HepG2 (cell line): ENCODE results near the gene TRIM67. TPM values are rescaled to one million over a fixed set of nuclear protein-coding genes. Genes with fewer than 3 reads are reported as not detected.

Experiments used
- CENPBD1 ChIP-seq: sonication (generic); formaldehyde crosslinking; IDR thresholded peaks from 2 replicates; pipeline ENCODE4 v1.8.0; 2022; ENCODE audit warnings: missing genetic modification reagents, low read depth, mild to moderate bottlenecking, borderline replicate concordance
- EHMT2 ChIP-seq: fragments of 200-600 bp; sonication (generic); IDR thresholded peaks from 2 replicates; pipeline ENCODE4 v1.7.0; 2017; ENCODE audit warnings: antibody characterized with exemption, low read depth, low read length, borderline replicate concordance
- ERF ChIP-seq: IDR thresholded peaks from 2 replicates; pipeline ENCODE4 v1.6.1; 2018; ENCODE audit warnings: missing biosample characterization, missing genetic modification reagents
- HNRNPLL ChIP-seq: fragments of 200-400 bp; formaldehyde crosslinking; IDR thresholded peaks from 2 replicates; pipeline ENCODE4 v1.6.1; 2017; ENCODE audit warnings: mild to moderate bottlenecking, low read depth, low read length; ENCODE audit not compliant: poor library complexity, severe bottlenecking
- HOXA3 ChIP-seq: sonication (generic); formaldehyde crosslinking; IDR thresholded peaks from 2 replicates; pipeline ENCODE4 v1.5.0; 2020; ENCODE audit warnings: missing genetic modification reagents
- MED13 ChIP-seq: sonication (generic); formaldehyde crosslinking; IDR thresholded peaks from 2 replicates; pipeline ENCODE4 v1.5.0; 2020; ENCODE audit warnings: missing genetic modification reagents
- MEF2D ChIP-seq: sonication (generic); formaldehyde crosslinking; IDR thresholded peaks from 2 replicates; pipeline ENCODE4 v1.5.1; 2020; ENCODE audit warnings: mild to moderate bottlenecking, missing genetic modification reagents
- NCOA1 ChIP-seq: sonication (generic); formaldehyde crosslinking; IDR thresholded peaks from 2 replicates; pipeline ENCODE4 v1.9.0; 2021; ENCODE audit warnings: missing genetic modification reagents
- NR3C1 ChIP-seq: sonication (generic); formaldehyde crosslinking; IDR thresholded peaks from 2 replicates; pipeline ENCODE4 v1.4.0; 2020; ENCODE audit warnings: missing genetic modification reagents
- PHF21A ChIP-seq: sonication (generic); formaldehyde crosslinking; IDR thresholded peaks from 2 replicates; pipeline ENCODE4 v1.5.0; 2020; ENCODE audit warnings: mild to moderate bottlenecking, missing genetic modification reagents
- RAD51 ChIP-seq: fragments of 450-650 bp; IDR thresholded peaks from 2 replicates; pipeline ENCODE4 v1.6.1; 2016; ENCODE audit warnings: borderline replicate concordance
- SIX4 ChIP-seq: sonication (generic); formaldehyde crosslinking; IDR thresholded peaks from 2 replicates; pipeline ENCODE4 v1.4.0; 2020; ENCODE audit warnings: missing genetic modification reagents
- TBX2 ChIP-seq: sonication (generic); formaldehyde crosslinking; IDR thresholded peaks from 2 replicates; pipeline ENCODE4 v1.5.0; 2020; ENCODE audit warnings: missing genetic modification reagents, mild to moderate bottlenecking, borderline replicate concordance
- TSC22D2 ChIP-seq: sonication (generic); formaldehyde crosslinking; IDR thresholded peaks from 2 replicates; pipeline ENCODE4 v1.5.1; 2020; ENCODE audit warnings: missing genetic modification reagents, mild to moderate bottlenecking, borderline replicate concordance
- ZNF331 ChIP-seq: sonication (generic); formaldehyde crosslinking; IDR thresholded peaks from 2 replicates; pipeline ENCODE4 v1.4.0; 2020; ENCODE audit warnings: missing genetic modification reagents
- ZNF333 ChIP-seq: sonication (generic); formaldehyde crosslinking; IDR thresholded peaks from 2 replicates; pipeline ENCODE4 v1.4.0; 2020; ENCODE audit warnings: mild to moderate bottlenecking, missing genetic modification reagents, borderline replicate concordance
- ZNF570 ChIP-seq: sonication (generic); formaldehyde crosslinking; IDR thresholded peaks from 2 replicates; pipeline ENCODE4 v1.4.0; 2020; ENCODE audit warnings: mild to moderate bottlenecking, missing genetic modification reagents, borderline replicate concordance
- ZNF576 ChIP-seq: sonication (generic); formaldehyde crosslinking; IDR thresholded peaks from 2 replicates; pipeline ENCODE4 v1.4.0; 2020; ENCODE audit warnings: mild to moderate bottlenecking, missing genetic modification reagents
- ZNF720 ChIP-seq: sonication (generic); formaldehyde crosslinking; IDR thresholded peaks from 2 replicates; pipeline ENCODE4 v1.4.0; 2020; ENCODE audit warnings: missing genetic modification reagents
- polyA plus RNA-seq, 8 experiments: library from polyadenylated mRNA; depleted of rRNA in 3 of 8; stranded (reverse) in 7 of 8; unstranded in 1 of 8; fragments of >200 nt; fragmentation: Illumina TruSeq in 4 of 8; extraction: Trizol in 4 of 8; gene quantifications; 2 replicates each; pipeline versions ENCODE4 v1.2.1 to v1.2.3, GENCODE V29; 2011 to 2016; ENCODE audit warnings: low read depth in 4 of 8, missing spikeins in 1 of 8, mixed read lengths in 1 of 8; ENCODE audit not compliant: insufficient read depth in 1 of 8
- total RNA-seq, 5 experiments: library from RNA; depleted of rRNA; stranded (reverse); fragments of >200 nt; fragmentation: Illumina TruSeq; extraction: Trizol; gene quantifications; 2 replicates each; pipeline ENCODE4 v1.2.3, GENCODE V29; 2016; ENCODE audit warnings: low read depth in 1 of 5
- TF ChIP-seq, protein P1 (sequence below): sonication (generic); formaldehyde crosslinking; IDR thresholded peaks from 2 replicates; pipeline ENCODE4 v1.4.0; 2020; ENCODE audit warnings: missing genetic modification reagents
- TF ChIP-seq, protein P2 (sequence below): sonication (generic); formaldehyde crosslinking; IDR thresholded peaks from 2 replicates; pipeline ENCODE4 v1.5.1; 2020; ENCODE audit warnings: missing genetic modification reagents, mild to moderate bottlenecking, borderline replicate concordance
- TF ChIP-seq, protein P3 (sequence below): IDR thresholded peaks from 2 replicates; pipeline ENCODE4 v1.6.1; 2016; ENCODE audit warnings: missing compliant biosample characterization, missing genetic modification reagents, borderline replicate concordance

The TRIM67 gene
- total and polyA plus RNA-seq, 2 of the 13 experiments (the other 11 are each of a cell fraction or from before 2014, with no cell fraction given): not detected

GRCh38 chr1:231194843-231195516 lies 33.1 kb downstream of the TRIM67 start (continued):
- TF ChIP-seq, protein P1, sequence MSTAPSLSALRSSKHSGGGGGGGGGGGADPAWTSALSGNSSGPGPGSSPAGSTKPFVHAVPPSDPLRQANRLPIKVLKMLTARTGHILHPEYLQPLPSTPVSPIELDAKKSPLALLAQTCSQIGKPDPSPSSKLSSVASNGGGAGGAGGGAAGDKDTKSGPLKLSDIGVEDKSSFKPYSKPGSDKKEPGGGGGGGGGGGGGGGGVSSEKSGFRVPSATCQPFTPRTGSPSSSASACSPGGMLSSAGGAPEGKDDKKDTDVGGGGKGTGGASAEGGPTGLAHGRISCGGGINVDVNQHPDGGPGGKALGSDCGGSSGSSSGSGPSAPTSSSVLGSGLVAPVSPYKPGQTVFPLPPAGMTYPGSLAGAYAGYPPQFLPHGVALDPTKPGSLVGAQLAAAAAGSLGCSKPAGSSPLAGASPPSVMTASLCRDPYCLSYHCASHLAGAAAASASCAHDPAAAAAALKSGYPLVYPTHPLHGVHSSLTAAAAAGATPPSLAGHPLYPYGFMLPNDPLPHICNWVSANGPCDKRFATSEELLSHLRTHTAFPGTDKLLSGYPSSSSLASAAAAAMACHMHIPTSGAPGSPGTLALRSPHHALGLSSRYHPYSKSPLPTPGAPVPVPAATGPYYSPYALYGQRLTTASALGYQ (CRISPR knock-in tag): peak; percentile 95
- no peak for TF ChIP-seq ZNF333
- no peak for TF ChIP-seq RAD51
- TF ChIP-seq ZNF576 (CRISPR knock-in tag): no peak
- no peak for TF ChIP-seq ZNF570 (CRISPR knock-in tag)
- TF ChIP-seq ZNF331 (CRISPR knock-in tag): peak; percentile 30; the same call in 1 of the 2 replicates
- TF ChIP-seq HNRNPLL: no peak
- 0 out of 2 replicates have a peak, but pooled peaks have one; percentile 49 for TF ChIP-seq HOXA3 (CRISPR knock-in tag)
- TF ChIP-seq, protein P2, sequence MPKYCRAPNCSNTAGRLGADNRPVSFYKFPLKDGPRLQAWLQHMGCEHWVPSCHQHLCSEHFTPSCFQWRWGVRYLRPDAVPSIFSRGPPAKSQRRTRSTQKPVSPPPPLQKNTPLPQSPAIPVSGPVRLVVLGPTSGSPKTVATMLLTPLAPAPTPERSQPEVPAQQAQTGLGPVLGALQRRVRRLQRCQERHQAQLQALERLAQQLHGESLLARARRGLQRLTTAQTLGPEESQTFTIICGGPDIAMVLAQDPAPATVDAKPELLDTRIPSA (CRISPR knock-in tag): no peak
- TF ChIP-seq NR3C1 (CRISPR knock-in tag): no peak
- TF ChIP-seq MEF2D (CRISPR knock-in tag): 0 out of 2 replicates have a peak, but pooled peaks have one; percentile 19
- peak; percentile 52 for TF ChIP-seq SIX4 (CRISPR knock-in tag)
- no peak for TF ChIP-seq CENPBD1 (CRISPR knock-in tag)
- TF ChIP-seq, protein P3, sequence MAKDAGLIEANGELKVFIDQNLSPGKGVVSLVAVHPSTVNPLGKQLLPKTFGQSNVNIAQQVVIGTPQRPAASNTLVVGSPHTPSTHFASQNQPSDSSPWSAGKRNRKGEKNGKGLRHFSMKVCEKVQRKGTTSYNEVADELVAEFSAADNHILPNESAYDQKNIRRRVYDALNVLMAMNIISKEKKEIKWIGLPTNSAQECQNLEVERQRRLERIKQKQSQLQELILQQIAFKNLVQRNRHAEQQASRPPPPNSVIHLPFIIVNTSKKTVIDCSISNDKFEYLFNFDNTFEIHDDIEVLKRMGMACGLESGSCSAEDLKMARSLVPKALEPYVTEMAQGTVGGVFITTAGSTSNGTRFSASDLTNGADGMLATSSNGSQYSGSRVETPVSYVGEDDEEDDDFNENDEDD: no peak; the same call in 1 of the 2 replicates
- TF ChIP-seq EHMT2: no peak
- peak; percentile 91 for TF ChIP-seq ERF
- no peak for TF ChIP-seq NCOA1
- no peak for TF ChIP-seq MED13 (CRISPR knock-in tag)
- TF ChIP-seq TBX2: peak; percentile 99
- peak; percentile 56; the same call in 1 of the 2 replicates for TF ChIP-seq PHF21A (CRISPR knock-in tag)
- no peak for TF ChIP-seq ZNF720 (CRISPR knock-in tag)
- TF ChIP-seq TSC22D2: no peak
